CD4-positive, alpha-beta T cell treated with Interleukin-10 for 1 hour (primary cell): Measurements from ENCODE around the gene NMNAT3.

ENCODE experiments used
- DNase-seq: peaks from one replicate; pipeline ENCODE4 v3.0.0-alpha.2; 2020

NMNAT3 gene

GRCh38 chr3:139674571-139675260, 3.1 kb downstream of the NMNAT3 start:
- DNase-seq, result no peak

GRCh38 chr3:139672884-139673283, 4.9 kb downstream of the NMNAT3 start:
- no peak for DNase-seq

GRCh38 chr3:139671863-139672646, 5.7 kb downstream of the NMNAT3 start:
- no peak for DNase-seq

GRCh38 chr3:139671107-139671506, 6.7 kb downstream of the NMNAT3 start:
- DNase-seq, result no peak

- no peak for DNase-seq
These were observed 7.6 kb downstream of the NMNAT3 start for GRCh38 chr3:139670196-139670595.

GRCh38 chr3:139668332-139668731, 9.4 kb downstream of the NMNAT3 start:
- no peak for DNase-seq

GRCh38 chr3:139664958-139665357, 12.8 kb downstream of the NMNAT3 start:
- no peak for DNase-seq

- DNase-seq, result no peak
These were observed 17.5 kb downstream of the NMNAT3 start for GRCh38 chr3:139660269-139660668.

GRCh38 chr3:139659511-139659910, 18.3 kb downstream of the NMNAT3 start:
- DNase-seq, result no peak

- DNase-seq, result no peak
These were observed 19.8 kb downstream of the NMNAT3 start for GRCh38 chr3:139657936-139658335.

GRCh38 chr3:139657434-139657833, 20.3 kb downstream of the NMNAT3 start:
- no peak for DNase-seq

- DNase-seq, result no peak
These were observed 21.7 kb downstream of the NMNAT3 start for GRCh38 chr3:139655909-139656595.

GRCh38 chr3:139654637-139655365, 23.0 kb downstream of the NMNAT3 start:
- DNase-seq, result no peak

GRCh38 chr3:139653582-139653981, 24.2 kb downstream of the NMNAT3 start:
- no peak for DNase-seq

GRCh38 chr3:139652561-139652960, 25.2 kb downstream of the NMNAT3 start:
- DNase-seq, result no peak

GRCh38 chr3:139647866-139648435, 29.8 kb downstream of the NMNAT3 start:
- no peak for DNase-seq

- no peak for DNase-seq
These were observed 31.3 kb downstream of the NMNAT3 start for GRCh38 chr3:139646512-139646911.

GRCh38 chr3:139642996-139643395, 34.8 kb downstream of the NMNAT3 start:
- DNase-seq, result no peak

- no peak for DNase-seq
These were observed 37.3 kb downstream of the NMNAT3 start for GRCh38 chr3:139640456-139640855.

GRCh38 chr3:139639662-139640061, 38.1 kb downstream of the NMNAT3 start:
- DNase-seq, result no peak

GRCh38 chr3:139638518-139638917, 39.3 kb downstream of the NMNAT3 start:
- DNase-seq, result no peak

- DNase-seq, result no peak
These were observed 41.3 kb downstream of the NMNAT3 start for GRCh38 chr3:139636511-139636910.

- no peak for DNase-seq
These were observed 43.6 kb downstream of the NMNAT3 start for GRCh38 chr3:139634111-139634635.
